22Rv1 (cell line): ENCODE data around the gene MYLK3.

Experiments used
- CTCF ChIP-seq: fragments of 450-650 bp; IDR thresholded peaks from 2 replicates; pipeline ENCODE4 v1.5.1; 2017; ENCODE audit warnings: mild to moderate bottlenecking
- ZFX ChIP-seq: fragments of 450-650 bp; IDR thresholded peaks from 2 replicates; pipeline ENCODE4 v1.6.1; 2017; ENCODE audit warnings: antibody characterized with exemption, borderline replicate concordance

DNA sequence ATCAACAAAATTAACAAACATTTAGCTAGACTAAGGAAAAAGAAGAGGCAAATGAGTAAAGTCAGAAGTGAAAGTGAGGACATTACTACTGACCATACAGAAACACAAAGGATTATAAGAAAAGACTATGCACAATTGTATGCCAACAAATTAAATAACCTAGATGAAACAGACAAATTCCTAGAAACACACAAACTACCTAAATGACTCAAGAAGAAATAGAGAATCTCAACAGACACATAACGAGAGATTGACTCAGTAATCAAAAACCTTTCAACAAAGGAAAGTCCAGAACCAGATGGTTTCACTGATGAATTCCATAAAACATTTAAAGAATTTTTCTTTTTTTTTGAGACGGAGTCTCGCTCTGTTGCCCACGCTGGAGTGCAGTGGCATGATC lies 35.7 kb upstream of the MYLK3 start:
- TF ChIP-seq CTCF = no peak
- TF ChIP-seq ZFX = no peak
